GM12891 (cell line): ENCODE data around the gene PCID2.

Experiments used
- POLR2AphosphoS5 ChIP-seq: IDR thresholded peaks from 2 replicates; pipeline ENCODE4 v1.6.1; 2011; ENCODE audit warnings: low read depth, low read length, control low read depth
- TAF1 ChIP-seq: IDR thresholded peaks from 2 replicates; pipeline ENCODE4 v1.6.1; 2011; ENCODE audit warnings: low read depth, low read length, control low read depth

- no peak for TF ChIP-seq POLR2AphosphoS5
- TF ChIP-seq TAF1: no peak
Observed at GRCh38 chr13:113218586-113218985, 10.1 kb upstream of the PCID2 start.
